ENCODE measurements around the gene FGF12. TPM values are rescaled to one million over a fixed set of nuclear protein-coding genes. Genes with fewer than 3 reads are reported as not detected.

FGF12 gene
- polyA plus RNA-seq, 1 experiment: not detected

- Histone ChIP-seq H3K27me3 (ENCODE audit: control insufficient read depth, insufficient read depth, low read length) (no peaks in the 10 kb centered on the region), H3K9me3 (ENCODE audit: control insufficient read depth, insufficient read depth, low read length) (no peaks in the 10 kb centered on the region; the same call in 1 of the 2 replicates), H3K4me3 (ENCODE audit: low read depth, low read length) (no peak overlapping the region), H3K27ac (ENCODE audit: low read depth, low read length) (no peak overlapping the region)
- ChIA-PET CTCF (no interaction called here), POLR2A (no interaction called here)
- DNase-seq (ENCODE audit: low read depth, low spot score): no peak
- no peak for TF ChIP-seq CTCF (IDR thresholded peaks at IDR 0.05; ENCODE audit: low read depth, low read length)
Measured at GRCh38 chr3:192354687-192355086, 372.7 kb downstream of the FGF12 start.

GRCh38 chr3:192352142-192352541 is 375.2 kb downstream of the FGF12 start:
- ChIA-PET POLR2A (no interaction called here), CTCF (no interaction called here)
- H3K27ac ChIP-seq (ENCODE audit: low read depth, low read length): no peak overlapping the region
- no peak for TF ChIP-seq CTCF (IDR thresholded peaks at IDR 0.05; ENCODE audit: low read depth, low read length)
- no peaks in the 10 kb centered on the region; the same call in 1 of the 2 replicates for H3K9me3 ChIP-seq (ENCODE audit: control insufficient read depth, insufficient read depth, low read length)
- no peak overlapping the region for H3K4me3 ChIP-seq (ENCODE audit: low read depth, low read length)
- H3K27me3 ChIP-seq (ENCODE audit: control insufficient read depth, insufficient read depth, low read length): no peaks in the 10 kb centered on the region
- no peak for DNase-seq (ENCODE audit: low read depth, low spot score)

DNA sequence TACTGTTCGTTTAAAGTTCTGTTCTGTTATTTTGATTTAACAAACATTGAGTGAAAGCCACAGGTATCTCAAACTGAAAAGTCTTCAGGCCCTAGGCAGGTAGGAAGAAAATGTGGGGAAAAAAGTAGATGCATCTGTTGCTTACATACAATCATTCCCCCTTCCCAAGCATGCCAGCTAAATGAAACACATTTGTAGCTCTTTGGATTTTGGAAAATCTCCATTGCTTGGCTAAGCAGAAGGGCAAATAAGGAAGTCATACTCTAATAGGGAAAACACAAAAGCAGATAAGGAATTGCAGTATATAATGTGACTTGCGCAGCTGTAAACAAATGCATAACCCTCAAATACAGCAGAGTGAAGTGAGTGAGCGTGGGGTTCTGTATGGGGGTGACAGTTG is 375.9 kb downstream of the FGF12 start:
- H3K4me3 ChIP-seq (ENCODE audit: low read depth, low read length): no peak overlapping the region
- H3K9me3 ChIP-seq (ENCODE audit: control insufficient read depth, insufficient read depth, low read length): no peaks in the 10 kb centered on the region; the same call in 1 of the 2 replicates
- ChIA-PET POLR2A (no interaction called here), CTCF (no interaction called here)
- no peaks in the 10 kb centered on the region for H3K27me3 ChIP-seq (ENCODE audit: control insufficient read depth, insufficient read depth, low read length)
- no peak for DNase-seq (ENCODE audit: low read depth, low spot score)
- no peak for TF ChIP-seq CTCF (IDR thresholded peaks at IDR 0.05; ENCODE audit: low read depth, low read length)
- no peak overlapping the region for H3K27ac ChIP-seq (ENCODE audit: low read depth, low read length)

DNA sequence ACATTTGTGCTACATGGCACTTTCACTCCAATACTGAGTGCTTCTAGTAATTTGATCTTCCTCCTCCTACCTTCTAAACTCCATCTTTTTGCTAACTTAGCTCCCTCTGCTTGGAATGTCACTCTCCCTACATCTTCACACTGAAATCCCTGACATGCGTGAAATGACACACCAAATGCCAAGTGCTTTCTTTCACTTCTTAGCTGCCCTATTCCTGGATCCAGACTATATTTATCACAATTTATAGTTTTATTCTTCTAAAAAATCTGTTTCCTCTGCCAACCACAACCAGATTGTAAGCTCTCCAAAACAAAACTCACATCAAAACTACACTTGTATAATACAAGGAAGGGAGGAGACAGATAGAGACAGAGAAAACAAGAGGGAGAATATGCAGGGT is 387.3 kb downstream of the FGF12 start:
- no peak for TF ChIP-seq CTCF (IDR thresholded peaks at IDR 0.05; ENCODE audit: low read depth, low read length)
- Histone ChIP-seq H3K27me3 (ENCODE audit: control insufficient read depth, insufficient read depth, low read length) (no peaks in the 10 kb centered on the region), H3K4me3 (ENCODE audit: low read depth, low read length) (no peak overlapping the region), H3K9me3 (ENCODE audit: control insufficient read depth, insufficient read depth, low read length) (no peaks in the 10 kb centered on the region), H3K27ac (ENCODE audit: low read depth, low read length) (no peak overlapping the region)
- no peak for DNase-seq (ENCODE audit: low read depth, low spot score)
- ChIA-PET POLR2A (no interaction called here), CTCF (no interaction called here)

GRCh38 chr3:192339214-192339613 is 388.1 kb downstream of the FGF12 start:
- no peak overlapping the region for H3K4me3 ChIP-seq (ENCODE audit: low read depth, low read length)
- no peak for TF ChIP-seq CTCF (IDR thresholded peaks at IDR 0.05; ENCODE audit: low read depth, low read length)
- ChIA-PET CTCF (no interaction called here), POLR2A (no interaction called here)
- no peaks in the 10 kb centered on the region for H3K27me3 ChIP-seq (ENCODE audit: control insufficient read depth, insufficient read depth, low read length)
- no peak overlapping the region for H3K27ac ChIP-seq (ENCODE audit: low read depth, low read length)
- DNase-seq (ENCODE audit: low read depth, low spot score): no peak
- no peaks in the 10 kb centered on the region for H3K9me3 ChIP-seq (ENCODE audit: control insufficient read depth, insufficient read depth, low read length)
